SIG-M5 treated with dmso at 0.1 percent for 504 hours (cell line): Measurements from ENCODE around the gene EIF4H.
"Not testable (repeated sequence)": the region's sequence is repeated elsewhere in the genome, so short reads cannot be mapped to it uniquely, and the experiment has no call there.

Source experiments
- DNase-seq: peaks from one replicate; lab custom pipeline; 2025; ENCODE audit not compliant: unreplicated experiment; lab: John Stamatoyannopoulos, UW

EIF4H gene

DNA sequence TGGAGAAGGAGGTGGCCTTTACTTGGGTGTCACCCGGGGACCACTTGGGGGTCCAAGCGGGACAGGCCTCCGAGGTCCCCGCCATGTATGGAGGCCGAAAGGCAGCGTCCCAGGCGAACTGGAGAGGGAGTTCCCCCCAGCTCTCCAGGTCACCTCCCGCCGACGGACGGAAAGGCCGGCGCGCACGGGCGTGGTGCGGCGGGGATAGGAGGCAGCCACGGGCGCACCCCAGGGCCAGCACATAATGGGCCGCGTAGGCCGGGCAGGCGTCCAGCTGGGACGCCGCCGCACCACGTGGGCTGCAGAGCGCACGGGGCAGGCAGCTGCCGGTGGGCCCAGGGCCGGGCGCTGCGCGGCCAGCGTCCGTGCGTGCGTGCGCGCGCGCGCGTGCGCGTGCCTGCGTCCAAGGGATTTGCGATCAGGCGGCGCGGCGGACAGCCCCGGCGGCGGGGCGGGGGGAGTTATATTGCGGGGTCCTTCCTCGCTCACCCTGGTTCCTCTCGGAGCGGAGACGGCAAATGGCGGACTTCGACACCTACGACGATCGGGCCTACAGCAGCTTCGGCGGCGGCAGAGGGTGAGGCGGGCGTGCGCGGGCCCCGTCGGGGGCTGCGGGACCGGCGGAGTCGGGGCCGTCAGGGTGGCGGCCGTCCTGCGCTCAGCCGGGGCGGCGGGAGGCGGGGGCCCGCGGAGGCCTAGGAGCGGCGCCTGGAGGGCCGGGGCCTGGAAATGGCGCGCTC, at the start of gene EIF4H:
Gene EIF4H (plus strand): TSS at position 491 of the 740 bp plus-strand sequence. CDS start 28 bp downstream, at position 519.
- DNase-seq: peak; percentile 87

DNA sequence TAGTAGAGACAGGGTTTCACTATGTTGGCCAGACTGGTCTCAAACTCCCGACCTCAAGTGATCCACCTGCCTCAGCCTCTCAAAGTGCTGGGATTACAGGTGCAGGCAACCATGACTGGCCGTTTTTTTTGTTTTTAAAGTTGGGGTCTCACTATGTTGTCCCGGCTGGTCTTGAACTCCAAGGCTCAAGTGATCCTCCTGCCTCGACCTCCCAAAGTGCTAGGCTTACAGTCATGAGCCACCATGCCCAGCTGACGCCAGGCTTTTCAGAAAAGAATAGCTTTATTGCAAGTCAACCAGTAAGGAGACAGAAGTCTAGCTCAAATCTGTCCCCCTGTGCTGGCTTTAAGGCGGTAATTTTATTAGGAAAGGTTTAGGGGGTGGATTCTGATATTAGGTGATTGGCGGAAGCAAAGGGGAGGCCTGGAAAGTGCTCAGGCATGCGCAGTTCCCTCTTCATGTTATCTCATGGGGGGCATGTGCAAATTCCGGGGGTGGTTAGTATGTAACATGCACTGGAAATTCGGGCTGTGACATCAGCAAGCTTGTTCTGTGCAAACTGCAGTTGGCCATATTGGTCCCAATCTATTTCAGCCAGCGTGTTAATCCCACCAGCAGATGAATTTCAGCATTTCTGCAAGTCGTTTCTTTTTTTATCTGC, 47.8 kb upstream of the EIF4H start:
- DNase-seq: no peak

DNA sequence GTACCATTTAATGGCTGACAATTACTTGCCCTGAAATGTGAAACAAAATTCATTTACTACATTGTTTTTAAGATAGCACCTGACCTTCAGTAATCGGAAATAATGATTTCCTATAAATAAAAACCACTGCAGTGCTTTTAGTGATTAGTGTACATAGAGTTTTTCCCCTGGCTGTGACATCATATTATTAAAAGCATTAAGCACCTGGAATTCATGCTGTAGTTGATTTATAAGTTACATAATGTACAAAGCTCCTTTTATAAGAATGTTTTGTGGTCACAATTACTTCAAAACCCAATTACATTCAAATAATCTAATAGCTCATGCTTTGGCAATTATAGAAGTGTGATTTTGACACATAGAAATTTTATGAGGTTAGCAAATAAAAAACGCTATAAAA, 44.3 kb upstream of the EIF4H start:
- no peak for DNase-seq

DNA sequence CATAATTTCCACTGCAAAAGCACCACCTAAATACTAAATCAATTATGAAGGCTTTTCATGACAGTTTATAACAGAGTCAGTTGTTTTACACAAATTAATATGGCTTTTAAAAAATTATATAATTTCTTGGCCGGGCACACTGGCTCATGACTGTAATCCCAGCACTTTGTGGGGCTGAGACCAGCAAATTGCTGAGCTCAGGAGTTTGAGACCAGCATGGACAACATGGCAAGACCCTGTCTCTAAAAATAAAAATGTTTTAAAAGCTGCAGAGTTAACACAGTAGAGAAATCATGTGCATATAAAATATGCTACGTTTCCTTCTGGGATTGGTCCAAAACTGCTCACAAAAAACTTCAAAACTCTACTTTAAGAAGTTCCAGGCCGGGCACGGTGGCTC, 43.6 kb upstream of the EIF4H start:
- no peak for DNase-seq

DNA sequence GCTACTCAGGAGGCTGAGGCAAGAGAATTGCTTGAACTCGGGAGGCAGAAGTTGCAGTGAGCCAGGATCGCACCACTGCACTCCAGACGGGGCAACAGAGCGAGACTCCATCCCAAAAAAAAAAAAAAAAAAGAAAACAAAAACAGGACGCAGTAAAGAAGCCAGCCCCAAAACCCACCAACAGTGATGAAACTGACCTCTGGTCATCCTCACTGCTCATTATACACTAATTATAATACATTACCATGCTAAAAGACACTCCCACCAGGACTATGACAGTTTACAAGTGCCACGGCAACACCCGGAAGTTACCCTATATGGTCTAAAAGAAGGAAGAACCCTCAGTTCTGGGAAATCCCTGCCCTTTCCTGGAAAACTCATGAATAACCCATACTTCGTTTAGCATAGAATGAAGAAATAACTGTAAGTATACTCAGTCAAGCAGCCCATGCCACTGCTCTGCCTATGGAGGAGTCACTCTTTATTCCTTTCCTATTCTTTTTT, 40.0 kb upstream of the EIF4H start:
- DNase-seq: no peak

- DNase-seq: no peak
Observed at GRCh38 chr7:74138334-74138867, 35.8 kb upstream of the EIF4H start.

GRCh38 chr7:74138945-74139843, 35.0 kb upstream of the EIF4H start:
- no peak for DNase-seq

DNA sequence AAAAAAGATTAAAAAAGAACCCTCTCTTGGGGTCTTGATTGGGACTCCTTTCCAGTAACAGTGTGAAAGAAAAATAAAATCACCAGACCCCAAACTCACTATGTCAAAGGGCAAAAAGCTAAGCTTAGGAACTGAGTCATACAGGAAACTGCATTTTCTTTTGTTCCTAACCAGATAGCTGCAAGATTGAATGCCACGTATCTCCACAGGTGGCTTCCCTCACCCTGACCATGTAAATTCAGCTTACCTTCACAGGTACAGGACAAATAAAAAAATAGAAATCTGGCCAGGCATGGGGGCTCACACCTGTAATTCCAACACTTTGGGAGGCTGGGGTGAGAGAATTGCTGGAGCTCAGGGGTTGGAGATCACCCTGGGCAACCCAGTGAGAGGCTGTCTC, 32.5 kb upstream of the EIF4H start:
- no peak for DNase-seq

DNA sequence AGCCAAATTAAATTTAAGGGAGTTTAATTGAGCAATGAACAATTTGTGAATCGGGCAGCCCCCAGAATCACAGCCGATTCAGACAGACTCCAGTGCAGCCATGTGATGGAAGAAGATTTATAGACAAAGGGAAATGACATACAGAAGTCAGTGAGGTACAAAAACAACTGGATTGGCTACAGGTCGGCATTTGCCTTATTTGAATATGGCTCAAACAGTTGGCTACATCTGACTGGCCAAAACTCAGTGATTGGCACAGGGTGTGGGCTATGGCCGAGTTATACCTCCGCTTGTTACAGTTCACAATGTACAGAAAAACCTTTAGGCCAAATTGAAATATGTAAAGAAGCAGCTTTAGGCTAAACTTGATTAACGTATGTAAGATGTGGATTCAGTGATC, 30.8 kb upstream of the EIF4H start:
- no peak for DNase-seq

DNA sequence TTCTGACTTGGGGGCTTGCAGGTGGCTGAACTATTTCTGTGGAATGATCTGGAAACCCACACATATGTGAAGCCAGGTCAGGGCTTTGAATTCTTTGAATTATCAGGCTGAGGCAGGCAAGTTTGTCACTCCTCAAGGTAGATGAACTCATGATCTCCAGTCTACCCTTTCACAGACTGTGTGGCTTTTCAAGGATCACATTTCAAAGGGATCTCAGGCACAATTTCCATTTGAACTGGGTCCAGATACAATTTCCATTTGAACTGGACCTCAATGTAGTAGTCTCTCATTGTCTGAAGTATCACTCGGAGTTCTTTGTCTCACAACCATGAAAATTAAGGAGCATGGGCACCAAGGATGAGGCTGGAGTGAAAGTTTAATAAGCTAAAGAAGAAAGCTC, 25.7 kb upstream of the EIF4H start:
- DNase-seq: no peak

GRCh38 chr7:74149071-74149470, 25.1 kb upstream of the EIF4H start:
- no peak for DNase-seq

GRCh38 chr7:74149603-74150002, 24.6 kb upstream of the EIF4H start:
- DNase-seq: no peak

DNA sequence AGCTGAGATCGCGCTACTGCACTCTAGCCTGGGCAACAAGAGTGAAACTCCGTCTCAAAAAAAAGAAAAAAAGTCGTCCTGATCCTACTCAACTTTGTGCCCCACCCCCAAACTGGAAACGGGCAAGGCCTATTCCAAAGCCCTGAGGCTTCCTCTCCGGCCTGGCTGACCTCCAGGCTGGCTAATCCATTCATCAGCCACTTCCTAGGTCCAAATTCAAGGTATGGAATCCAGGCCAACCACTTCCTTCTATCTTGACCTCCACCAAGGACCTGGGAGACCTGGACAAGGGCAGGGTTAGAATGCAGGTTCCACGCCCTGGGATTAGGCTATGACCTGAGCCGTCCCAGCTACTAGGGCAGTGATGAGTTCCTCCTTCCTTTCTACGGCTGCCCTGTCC, 20.4 kb upstream of the EIF4H start:
- no peak for DNase-seq

DNA sequence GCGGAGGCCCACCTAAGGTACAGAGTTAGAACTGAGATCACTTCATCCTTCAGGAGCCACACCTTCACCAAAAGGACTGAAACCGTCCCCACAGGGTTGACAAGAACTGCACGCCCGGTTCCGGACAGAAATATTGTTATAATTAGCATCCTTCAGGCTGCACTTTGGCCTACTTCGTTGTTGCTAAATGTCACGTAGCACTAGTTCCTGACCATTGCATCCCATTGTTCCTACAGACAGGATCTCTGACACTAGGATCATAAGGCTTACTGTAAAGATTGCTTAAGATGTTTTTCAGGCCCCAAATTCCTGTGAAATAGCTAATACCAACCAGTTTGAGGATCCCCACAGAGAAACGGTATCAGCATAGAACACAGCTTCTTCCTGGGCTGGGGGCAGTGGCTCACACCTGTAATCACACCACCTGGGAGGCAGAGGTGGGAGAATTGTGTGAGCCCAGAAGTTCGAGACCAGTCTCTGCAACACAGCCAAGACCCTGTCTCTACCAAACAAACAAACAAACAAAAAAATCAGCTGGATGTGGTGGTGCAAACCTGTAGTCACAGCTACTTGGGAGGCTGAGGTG, 18.3 kb upstream of the EIF4H start:
- DNase-seq: no peak

GRCh38 chr7:74157605-74158004, 16.6 kb upstream of the EIF4H start:
- DNase-seq: no peak

DNA sequence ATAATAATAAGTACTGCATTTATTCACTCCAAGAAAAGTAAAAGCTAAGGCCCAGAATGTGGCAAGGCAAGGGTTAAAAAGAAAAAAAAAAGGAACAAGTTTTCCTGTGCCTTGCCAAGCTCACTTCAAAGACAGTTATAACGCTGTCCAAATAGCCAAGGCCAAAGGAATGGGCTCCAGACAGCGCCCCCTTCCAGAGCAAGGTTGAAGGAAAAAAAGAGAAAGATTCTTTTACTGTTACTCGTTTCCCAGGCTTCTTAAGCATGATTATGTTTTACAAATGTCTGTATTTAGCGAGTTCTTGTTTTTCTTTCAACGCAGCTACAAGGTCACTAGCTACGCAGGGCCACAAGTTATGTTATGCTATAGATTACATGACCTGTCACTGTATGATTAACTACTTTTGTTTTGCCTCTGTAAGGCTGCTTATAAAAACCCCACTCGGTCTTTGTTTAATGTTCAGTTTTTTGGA, 9.1 kb upstream of the EIF4H start:
- DNase-seq: no peak

- DNase-seq: no peak
Observed at GRCh38 chr7:74165867-74166593, 8.1 kb upstream of the EIF4H start.

GRCh38 chr7:74167324-74167723, 6.8 kb upstream of the EIF4H start:
- DNase-seq: not testable (repeated sequence)

DNA sequence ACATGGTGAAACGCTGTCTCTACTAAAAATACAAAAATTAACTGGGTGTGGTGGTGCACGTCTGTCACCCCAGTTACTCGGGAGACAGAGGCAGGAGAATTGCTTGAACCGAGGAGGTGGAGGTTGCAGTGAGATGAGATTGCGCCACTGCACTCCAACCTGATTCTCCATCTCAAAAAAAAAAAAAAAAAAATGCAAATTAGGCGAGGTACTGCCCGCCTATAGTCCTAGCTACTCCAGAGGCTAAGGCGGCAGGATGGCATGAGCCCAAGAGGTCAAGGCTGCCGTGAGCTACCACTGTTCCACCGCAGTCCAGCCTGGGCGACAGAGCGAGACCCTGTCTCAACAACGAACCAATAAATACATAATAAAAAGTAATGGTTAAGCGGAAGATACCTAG, 1.1 kb upstream of the EIF4H start:
- DNase-seq: peak; percentile 29

- DNase-seq: no peak
Observed at GRCh38 chr7:74173491-74173865, 678 bp upstream of the EIF4H start.
